ES-I3 (cell line): ENCODE results near the gene ZNF331.

ENCODE experiments used
- H3K36me3 ChIP-seq: 2 replicates; pipeline ENCODE4 v1.6.1; 2013; ENCODE audit warnings: mild to moderate bottlenecking, low read length, control low read depth, moderate library complexity; ENCODE audit not compliant: insufficient read depth
- H3K4me1 ChIP-seq: 2 replicates; pipeline ENCODE4 v1.6.1; 2013; ENCODE audit warnings: mild to moderate bottlenecking, control low read depth, low read length; ENCODE audit not compliant: insufficient read depth
- H3K9ac ChIP-seq: 2 replicates; pipeline ENCODE4 v1.6.1; 2013; ENCODE audit warnings: low read depth, mild to moderate bottlenecking, low read length, moderate library complexity
- H3K9me3 ChIP-seq: 2 replicates; pipeline ENCODE4 v1.6.1; 2013; ENCODE audit warnings: mild to moderate bottlenecking, low read length, moderate library complexity; ENCODE audit not compliant: control insufficient read depth, insufficient read depth

The ZNF331 gene

GRCh38 chr19:53576941-53577653 is 39.2 kb downstream of the ZNF331 start:
- Histone ChIP-seq H3K4me1 (no peaks in the 10 kb centered on the region), H3K9me3 (peaks cover 30% of the 10 kb centered on the region), H3K9ac (no peak overlapping the region), H3K36me3 (peaks cover 20% of the 10 kb centered on the region)

DNA sequence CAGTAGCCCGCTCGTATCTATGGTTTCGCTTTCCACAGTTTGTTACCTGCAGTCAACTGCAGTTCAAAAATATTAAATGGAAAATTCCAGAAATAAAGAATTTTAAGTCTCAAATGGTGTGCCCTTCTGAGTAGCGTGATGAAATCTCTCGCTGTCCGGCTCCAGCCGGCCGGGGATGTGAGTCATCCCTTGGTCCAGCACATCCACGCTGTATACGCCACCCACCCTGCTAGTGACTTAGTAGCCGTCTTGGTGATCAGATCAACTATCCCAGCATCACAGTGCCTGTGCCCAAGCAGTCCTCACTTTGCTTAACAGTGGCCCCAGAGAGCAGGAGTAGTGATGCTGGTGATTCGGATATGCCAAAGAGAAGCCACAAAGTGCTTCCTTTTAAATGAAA is 40.0 kb downstream of the ZNF331 start:
- peaks cover 19% of the 10 kb centered on the region for H3K36me3 ChIP-seq
- no peaks in the 10 kb centered on the region for H3K4me1 ChIP-seq
- peaks cover 30% of the 10 kb centered on the region for H3K9me3 ChIP-seq
- H3K9ac ChIP-seq, result no peak overlapping the region

GRCh38 chr19:53579518-53579917 is 41.6 kb downstream of the ZNF331 start:
- Histone ChIP-seq H3K9me3 (peaks cover 25% of the 10 kb centered on the region), H3K9ac (no peak overlapping the region), H3K4me1 (no peaks in the 10 kb centered on the region), H3K36me3 (peaks cover 19% of the 10 kb centered on the region)

DNA sequence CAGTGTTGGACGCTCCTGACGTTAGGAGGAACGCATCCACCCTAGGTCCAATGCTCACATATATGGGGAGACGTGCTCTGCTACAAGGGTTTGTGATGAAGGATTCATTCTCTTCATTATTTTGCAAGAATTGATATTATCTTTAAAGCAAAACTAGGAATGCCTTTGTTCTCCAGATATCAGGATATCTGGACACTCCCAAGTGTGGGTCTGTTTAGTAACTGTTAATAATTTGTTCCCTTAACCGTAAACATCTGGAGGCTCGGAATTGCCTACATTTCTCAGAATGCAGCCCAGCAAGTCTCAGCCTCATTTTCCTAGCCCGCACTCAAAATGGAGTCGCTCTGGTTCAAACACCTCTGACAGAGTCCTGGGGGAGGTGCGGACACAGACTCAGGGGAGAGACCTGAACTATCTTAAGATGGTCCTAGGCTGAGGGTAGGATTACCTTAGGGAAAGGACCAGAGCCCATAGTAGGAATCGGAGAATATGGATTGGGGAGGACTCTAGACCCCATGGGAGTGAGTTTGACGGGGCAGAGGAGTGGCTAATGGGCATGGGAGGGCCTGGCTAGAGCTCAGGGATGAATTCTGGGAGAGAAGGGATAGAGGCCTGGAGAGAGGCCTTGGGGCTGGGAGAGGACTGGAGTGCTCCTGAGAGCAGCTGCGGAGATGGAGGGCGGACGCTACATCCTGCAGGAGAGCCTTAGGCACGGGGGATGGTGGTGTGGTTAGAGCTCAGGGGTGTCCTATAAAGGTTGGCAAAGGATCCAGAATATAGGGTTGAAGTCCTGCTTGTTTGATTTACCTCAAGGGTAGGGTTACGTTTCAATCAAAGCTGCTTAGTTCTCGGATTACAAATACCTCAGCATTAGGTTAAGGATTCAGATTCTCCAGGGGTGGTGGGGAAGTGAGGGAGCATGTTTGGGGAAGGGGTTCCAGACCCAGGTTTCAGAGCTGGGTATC is 43.2 kb downstream of the ZNF331 start:
- Histone ChIP-seq H3K9me3 (peaks cover 22% of the 10 kb centered on the region), H3K36me3 (peaks cover 19% of the 10 kb centered on the region), H3K4me1 (no peaks in the 10 kb centered on the region), H3K9ac (no peak overlapping the region)

GRCh38 chr19:53581871-53582279 is 43.9 kb downstream of the ZNF331 start:
- Histone ChIP-seq H3K9me3 (peaks cover 19% of the 10 kb centered on the region), H3K9ac (no peak overlapping the region), H3K4me1 (no peaks in the 10 kb centered on the region), H3K36me3 (peaks cover 16% of the 10 kb centered on the region)

DNA sequence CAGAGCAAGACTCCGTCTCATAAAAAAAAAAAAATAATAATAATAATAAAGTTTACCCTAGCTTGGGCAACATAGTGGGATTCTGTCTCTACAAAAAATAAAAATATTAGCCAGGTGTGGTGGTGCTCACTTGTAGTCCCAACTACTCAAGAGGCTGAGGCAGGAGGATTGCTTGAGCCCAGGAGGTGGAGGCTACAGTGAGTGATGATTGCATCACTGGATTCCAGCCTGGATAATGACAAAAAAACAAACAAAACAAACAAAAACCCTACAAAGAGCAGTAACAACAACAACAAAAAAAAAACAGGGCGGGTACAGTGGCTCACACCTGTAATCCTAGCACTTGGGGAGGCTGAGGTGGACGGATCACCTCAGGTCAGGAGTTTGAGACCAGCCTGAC is 45.2 kb downstream of the ZNF331 start:
- no peak overlapping the region for H3K9ac ChIP-seq
- H3K9me3 ChIP-seq, result peaks cover 6% of the 10 kb centered on the region; the same call in 1 of the 2 replicates
- no peaks in the 10 kb centered on the region for H3K4me1 ChIP-seq
- peaks cover 3% of the 10 kb centered on the region; the same call in 1 of the 2 replicates for H3K36me3 ChIP-seq

- no peak overlapping the region for H3K9ac ChIP-seq
- H3K36me3 ChIP-seq, result no peaks in the 10 kb centered on the region
- H3K9me3 ChIP-seq, result 0 out of 2 replicates have a peak, but pooled peaks cover 6% of the 10 kb centered on the region
- no peaks in the 10 kb centered on the region for H3K4me1 ChIP-seq
Measured at GRCh38 chr19:53586277-53586691, 48.3 kb downstream of the ZNF331 start.

- Histone ChIP-seq H3K36me3 (no peaks in the 10 kb centered on the region), H3K4me1 (peaks cover 17% of the 10 kb centered on the region), H3K9me3 (no peaks in the 10 kb centered on the region), H3K9ac (peak overlapping the region; percentile 30; the same call in 1 of the 2 replicates)
Measured at GRCh38 chr19:53594811-53595509, 57.0 kb downstream of the ZNF331 start.

- H3K9me3 ChIP-seq, result no peaks in the 10 kb centered on the region
- no peaks in the 10 kb centered on the region for H3K36me3 ChIP-seq
- H3K9ac ChIP-seq, result peak overlapping the region; percentile 30; the same call in 1 of the 2 replicates
- H3K4me1 ChIP-seq, result peaks cover 17% of the 10 kb centered on the region
Measured at GRCh38 chr19:53595510-53595867, 57.5 kb downstream of the ZNF331 start.

DNA sequence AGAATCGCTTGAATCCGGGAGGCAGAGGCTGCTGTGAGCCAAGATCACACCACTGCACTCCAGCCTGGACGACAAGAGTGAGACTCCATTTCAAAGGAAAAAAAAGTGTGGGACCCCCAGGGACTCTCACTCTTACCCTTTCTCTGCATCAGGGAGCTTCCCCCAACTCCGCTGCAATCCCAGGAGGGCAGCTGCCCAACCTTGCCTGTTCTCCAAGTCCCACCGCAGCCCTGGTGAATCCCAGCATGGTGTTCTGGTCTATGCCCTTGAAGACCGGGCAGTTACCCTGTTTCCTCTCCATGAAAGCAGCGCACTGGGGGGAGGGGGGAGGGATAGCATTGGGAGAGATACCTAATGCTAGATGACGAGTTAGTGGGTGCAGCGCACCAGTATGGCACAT is 58.1 kb downstream of the ZNF331 start:
- no peaks in the 10 kb centered on the region for H3K36me3 ChIP-seq

DNA sequence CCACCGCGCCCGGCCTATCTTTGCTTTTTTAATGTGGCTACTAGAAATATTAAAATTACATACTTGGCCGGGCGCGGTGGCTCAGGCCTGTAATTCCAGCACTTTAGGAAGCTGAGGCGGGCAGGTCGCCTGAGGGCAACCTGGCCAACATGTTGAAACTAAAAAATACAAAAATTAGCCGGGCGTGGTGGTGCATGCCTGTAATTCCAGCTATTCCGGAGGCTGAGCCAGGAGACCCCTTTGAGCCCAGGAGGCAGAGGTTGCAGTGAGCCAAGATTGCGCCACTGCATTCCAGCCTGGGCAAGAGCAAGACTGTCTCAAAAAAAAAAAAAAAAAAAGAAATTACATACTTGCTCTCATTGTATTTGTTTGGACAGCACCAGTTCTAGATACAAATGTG is 59.1 kb downstream of the ZNF331 start:
- no peaks in the 10 kb centered on the region for H3K9me3 ChIP-seq
- peaks cover 17% of the 10 kb centered on the region for H3K4me1 ChIP-seq
- H3K9ac ChIP-seq, result no peak overlapping the region
- H3K36me3 ChIP-seq, result no peaks in the 10 kb centered on the region

More for the DNA sequence above, 58.1 kb downstream of the ZNF331 start:
- peaks cover 17% of the 10 kb centered on the region for H3K4me1 ChIP-seq
- H3K9ac ChIP-seq, result peak overlapping the region; percentile 30; the same call in 1 of the 2 replicates
- H3K9me3 ChIP-seq, result no peaks in the 10 kb centered on the region

DNA sequence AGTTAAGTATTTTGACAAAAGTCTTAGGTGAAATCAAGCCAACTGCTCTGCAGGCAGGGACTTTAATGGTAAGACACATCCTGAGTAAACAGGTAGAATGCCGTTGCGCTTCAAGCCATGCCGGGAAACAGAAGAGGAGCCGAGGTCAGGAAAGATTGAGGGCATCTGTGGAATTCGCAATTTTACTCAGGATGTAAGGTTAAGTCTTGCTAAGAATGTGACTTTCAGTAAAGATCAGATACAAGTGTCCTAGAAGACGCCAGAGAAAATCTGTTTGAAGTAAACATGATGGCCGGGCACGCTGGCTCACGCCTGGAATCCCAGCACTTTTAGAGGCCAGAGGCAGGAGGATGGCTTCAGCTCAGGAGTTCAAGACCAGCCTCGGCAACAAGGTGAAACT is 60.4 kb downstream of the ZNF331 start:
- Histone ChIP-seq H3K9me3 (no peaks in the 10 kb centered on the region), H3K4me1 (peaks cover 17% of the 10 kb centered on the region), H3K9ac (no peak overlapping the region), H3K36me3 (no peaks in the 10 kb centered on the region)

GRCh38 chr19:53600217-53600616 is 62.3 kb downstream of the ZNF331 start:
- Histone ChIP-seq H3K9ac (no peak overlapping the region), H3K36me3 (no peaks in the 10 kb centered on the region), H3K4me1 (peaks cover 6% of the 10 kb centered on the region), H3K9me3 (no peaks in the 10 kb centered on the region)

DNA sequence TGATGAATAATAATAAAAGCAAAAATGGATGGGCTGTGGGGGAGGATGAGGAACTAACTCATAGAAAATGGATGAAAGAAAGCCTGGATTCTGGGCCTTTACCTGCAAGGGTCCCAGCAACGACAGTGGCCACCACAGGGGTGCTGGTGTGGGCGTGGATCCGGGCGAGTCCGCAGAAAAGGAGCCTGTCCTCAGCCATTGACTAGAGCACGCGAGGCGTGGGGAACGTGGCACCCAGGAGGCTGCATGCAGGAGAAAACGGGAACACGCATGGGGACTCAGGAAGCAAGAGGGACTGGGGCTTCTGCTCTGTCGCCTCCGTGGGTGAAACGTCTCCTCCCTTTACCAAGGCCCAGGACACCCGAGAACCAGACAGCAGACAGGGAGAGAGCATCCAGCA is 68.1 kb downstream of the ZNF331 start:
- Histone ChIP-seq H3K36me3 (no peaks in the 10 kb centered on the region), H3K9ac (no peak overlapping the region), H3K9me3 (no peaks in the 10 kb centered on the region), H3K4me1 (no peaks in the 10 kb centered on the region)
